Endothelial cell of umbilical vein (primary cell): Measurements from ENCODE around the gene ABTB2. TPM values are rescaled to one million over a fixed set of nuclear protein-coding genes. Genes with fewer than 3 reads are reported as not detected.

ENCODE experiments used
- BruUV-seq: library from RNA; stranded (reverse); fragments of 400-500 nt; replicated peaks from 2 replicates; lab custom pipeline; 2021; lab: Mats Ljungman, UMichigan
- CTCF ChIA-PET: fragments of 300-600, 350-600 bp; sonication (Branson Sonifier 250); formaldehyde crosslinking; loops from one replicate; lab custom pipeline; 2021; ENCODE audit warnings: antibody characterized with exemption, inconsistent platforms; lab: Charles Lee
- POLR2A ChIA-PET: fragments of 300-600, 350-600 bp; sonication (Branson Sonifier 250); formaldehyde crosslinking; loops from one replicate; lab custom pipeline; 2021; ENCODE audit warnings: antibody characterized with exemption, inconsistent platforms; lab: Charles Lee
- DNase-seq: peaks from one replicate; pipeline ENCODE4 v3.0.0-alpha.2; 2011; ENCODE audit warnings: low read depth, low spot score
- FAIRE-seq: peaks from 2 replicates; lab custom pipeline; 2011; peaks lifted over from hg19 to GRCh38; lab: Jason Lieb, UNC
- H2AFZ ChIP-seq: 2 replicates; pipeline ENCODE4 v1.6.0; 2012; ENCODE audit warnings: low read depth, low read length, control low read depth, inconsistent platforms
- H3K27ac ChIP-seq: 2 replicates; pipeline ENCODE4 v1.5.1; 2011; ENCODE audit warnings: low read depth, mild to moderate bottlenecking, control low read depth, low read length, moderate library complexity; ENCODE audit not compliant: insufficient read depth
- H3K27me3 ChIP-seq, 2 experiments: 2 replicates each; pipeline versions ENCODE4 v1.6.0 to v1.6.1; 2011; ENCODE audit warnings: low read length in 2 of 2, mixed read lengths in 1 of 2; ENCODE audit not compliant: control insufficient read depth in 2 of 2, insufficient read depth in 2 of 2
- H3K36me3 ChIP-seq, 2 experiments: 2 replicates in 1 of 2; 3 replicates in 1 of 2; pipeline ENCODE4 v1.5.1; 2011; ENCODE audit warnings: low read length in 2 of 2, mild to moderate bottlenecking in 1 of 2, moderate library complexity in 1 of 2; ENCODE audit not compliant: control insufficient read depth in 2 of 2, insufficient read depth in 2 of 2; ENCODE audit errors: extremely low read depth in 1 of 2
- H3K4me1 ChIP-seq: 3 replicates; pipeline ENCODE4 v1.5.1; 2011; ENCODE audit warnings: mild to moderate bottlenecking, low read length; ENCODE audit not compliant: control insufficient read depth, insufficient read depth; ENCODE audit errors: extremely low read depth
- H3K4me2 ChIP-seq: 2 replicates; pipeline ENCODE4 v1.6.1; 2011; ENCODE audit warnings: low read length, control low read depth, mixed read lengths; ENCODE audit not compliant: insufficient read depth
- H3K4me3 ChIP-seq, 3 experiments: fragments of 200-600 bp in 1 of 3; sonication (generic), shearing (Covaris generic) in 1 of 3; replicated peaks in 1 of 3; 2 replicates each; pipeline ENCODE4 v1.5.1; 2011 to 2016; ENCODE audit warnings: control low read depth in 3 of 3, low read length in 3 of 3, mild to moderate bottlenecking in 2 of 3, inconsistent platforms in 1 of 3, low read depth in 1 of 3, moderate library complexity in 1 of 3; ENCODE audit not compliant: insufficient read depth in 1 of 3
- H3K79me2 ChIP-seq: 2 replicates; pipeline ENCODE4 v1.6.0; 2012; ENCODE audit warnings: low read length, inconsistent platforms; ENCODE audit not compliant: control insufficient read depth, insufficient read depth
- H3K9ac ChIP-seq: replicated peaks from 2 replicates; pipeline ENCODE3; 2011; ENCODE audit warnings: low read length, control low read depth; ENCODE audit not compliant: insufficient read depth; ENCODE audit errors: extremely low read depth
- H3K9me1 ChIP-seq: replicated peaks from 3 replicates; pipeline ENCODE4 v1.6.0; 2011; ENCODE audit warnings: mild to moderate bottlenecking, low read length; ENCODE audit not compliant: control insufficient read depth, insufficient read depth; ENCODE audit errors: extremely low read depth
- H3K9me3 ChIP-seq: replicated peaks from 2 replicates; pipeline ENCODE4 v1.5.1; 2012; ENCODE audit warnings: low read length, inconsistent platforms; ENCODE audit not compliant: control insufficient read depth, insufficient read depth
- H4K20me1 ChIP-seq: replicated peaks from 2 replicates; pipeline ENCODE3; 2011; ENCODE audit warnings: mild to moderate bottlenecking, low read length; ENCODE audit not compliant: control insufficient read depth, insufficient read depth; ENCODE audit errors: extremely low read depth
- CTCF ChIP-seq, 2 donors: IDR thresholded peaks; 1 replicate in 1 of 2; 2 replicates in 1 of 2; pipeline ENCODE4 v1.5.1; 2011; ENCODE audit warnings: low read length in 2 of 2, mild to moderate bottlenecking in 2 of 2, moderate library complexity in 2 of 2, control low read depth in 1 of 2, inconsistent platforms in 1 of 2, low read depth in 1 of 2; ENCODE audit not compliant: insufficient read depth in 1 of 2; ENCODE audit errors: extremely low read depth in 1 of 2
- EZH2 ChIP-seq: IDR thresholded peaks from 2 replicates; pipeline ENCODE4 v1.6.1; 2012; ENCODE audit warnings: borderline replicate concordance, low read depth, mild to moderate bottlenecking, moderate library complexity, low read length, inconsistent platforms; ENCODE audit not compliant: severe bottlenecking
- FOS ChIP-seq: IDR thresholded peaks from 2 replicates; pipeline ENCODE4 v1.6.1; 2011; ENCODE audit warnings: mild to moderate bottlenecking, low read length, moderate library complexity, borderline replicate concordance; ENCODE audit not compliant: insufficient read depth
- GATA2 ChIP-seq: IDR thresholded peaks from 2 replicates; pipeline ENCODE4 v1.7.0; 2011; ENCODE audit warnings: low read depth, mild to moderate bottlenecking, moderate library complexity, mixed read lengths, low read length; ENCODE audit not compliant: insufficient read length, insufficient read depth
- JUN ChIP-seq: IDR thresholded peaks from 2 replicates; pipeline ENCODE4 v1.6.1; 2011; ENCODE audit warnings: borderline replicate concordance, low read depth; ENCODE audit not compliant: insufficient read length, insufficient read depth
- MAX ChIP-seq: IDR thresholded peaks from 2 replicates; pipeline ENCODE4 v1.6.1; 2011; ENCODE audit not compliant: insufficient read depth, insufficient read length
- MYC ChIP-seq: IDR thresholded peaks from one replicate; pipeline ENCODE4 v1.6.1; 2011; ENCODE audit warnings: mild to moderate bottlenecking, low read depth, low read length
- POLR2A ChIP-seq: IDR thresholded peaks from 2 replicates; pipeline ENCODE4 v1.6.1; 2012; ENCODE audit warnings: low read depth, mild to moderate bottlenecking, control low read depth, low read length
- POLR2AphosphoS5 ChIP-seq: IDR thresholded peaks from 2 replicates; pipeline ENCODE4 v1.6.1; 2012; ENCODE audit warnings: low read depth, mild to moderate bottlenecking, control low read depth, low read length, moderate library complexity; ENCODE audit not compliant: insufficient read depth
- dilution Hi-C: fragments of 300-500 bp; cut with MboI; formaldehyde crosslinking; loops from one replicate; pipeline ENCODE4 v1.15.0; 2019; ENCODE audit warnings: low sequenced_read_pairs; ENCODE audit not compliant: extremely low pct_ligation_motif_present
- intact Hi-C: fragments of 100-400 bp; cut with micrococcal nuclease; formaldehyde crosslinking; loops from one replicate; pipeline ENCODE4 v1.10.0; 2022
- polyA plus RNA-seq, 4 experiments: library from polyadenylated mRNA; depleted of rRNA in 3 of 4; stranded (reverse) in 3 of 4; unstranded in 1 of 4; fragments of >200 nt; gene quantifications; 2 replicates each; pipeline versions ENCODE4 v1.2.1 to v1.2.3, GENCODE V29; 2011 to 2012; ENCODE audit warnings: missing spikeins in 1 of 4
- total RNA-seq: library from RNA; stranded (reverse); gene quantifications from 2 replicates; pipeline ENCODE4 v1.2.3, GENCODE V29; 2021

ABTB2 gene
- total and polyA plus RNA-seq, 2 donors (not counting 3 experiments of a cell fraction or from before 2014, with no cell fraction given), result 0.11 to 0.14 TPM

GRCh38 chr11:34161812-34162492 lies 195.9 kb downstream of the ABTB2 start:
- H3K36me3 ChIP-seq, result no peaks in the 10 kb centered on the region
- BruUV-seq, result no TSS peak

GRCh38 chr11:34161361-34161760 lies 196.4 kb downstream of the ABTB2 start:
- BruUV-seq, result no TSS peak
- no peaks in the 10 kb centered on the region for H3K9me1 ChIP-seq
- H3K27me3 ChIP-seq, result no peaks in the 10 kb centered on the region
- TF ChIP-seq JUN, result no peak
- TF ChIP-seq POLR2A, result no peak
- TF ChIP-seq POLR2AphosphoS5, result no peak
- no peak for TF ChIP-seq GATA2
- TF ChIP-seq MAX, result no peak
- no peak for TF ChIP-seq FOS
- TF ChIP-seq MYC, result no peak
- no peak for TF ChIP-seq EZH2
- no peak for TF ChIP-seq CTCF (IDR thresholded peaks at IDR 0.05; ENCODE audit: extremely low read depth in 1 of 2, insufficient read depth in 1 of 2, low read depth in 1 of 2, low read length in 2 of 2)
- no peak overlapping the region for H2AFZ ChIP-seq
- no peaks in the 10 kb centered on the region for H3K4me1 ChIP-seq
- no peak overlapping the region for H3K27ac ChIP-seq
- FAIRE-seq, result no peak
- no peaks in the 10 kb centered on the region for H4K20me1 ChIP-seq
- no peaks in the 10 kb centered on the region for H3K9me3 ChIP-seq
- H3K4me2 ChIP-seq, result no peak overlapping the region
- CTCF ChIA-PET, result interaction anchor here (1.5 kb wide), 1 partner anchor 13 kb away, joined by 8 read pairs; no protein-coding TSS in a partner anchor
- dilution Hi-C loops, result no loop called here
- no peak for DNase-seq
- H3K4me3 ChIP-seq, result no peak overlapping the region
- intact Hi-C loops, result no loop called here
- H3K9ac ChIP-seq, result no peak overlapping the region
- no peaks in the 10 kb centered on the region for H3K36me3 ChIP-seq
- H3K79me2 ChIP-seq, result no peaks in the 10 kb centered on the region
- POLR2A ChIA-PET, result no interaction called here

More at GRCh38 chr11:34161812-34162492, 195.9 kb downstream of the ABTB2 start:
- H3K4me2 ChIP-seq, result no peak overlapping the region
- H3K4me3 ChIP-seq, result no peak overlapping the region
- H4K20me1 ChIP-seq, result no peaks in the 10 kb centered on the region
- no peaks in the 10 kb centered on the region for H3K9me1 ChIP-seq
- DNase-seq (no peak), FAIRE-seq (no peak)
- no peak overlapping the region for H3K9ac ChIP-seq
- dilution Hi-C loops, result no loop called here
- CTCF ChIA-PET, result interaction anchor here (1.5 kb wide), 1 partner anchor 12 kb away, joined by 8 read pairs; no protein-coding TSS in a partner anchor
- no peaks in the 10 kb centered on the region for H3K27me3 ChIP-seq
- intact Hi-C loops, result no loop called here
- POLR2A ChIA-PET, result no interaction called here
- H3K4me1 ChIP-seq, result no peaks in the 10 kb centered on the region
- H3K79me2 ChIP-seq, result no peaks in the 10 kb centered on the region
- TF ChIP-seq FOS (no peak), JUN (no peak), MYC (no peak), EZH2 (no peak)
- no peaks in the 10 kb centered on the region for H3K9me3 ChIP-seq
- no peak overlapping the region for H2AFZ ChIP-seq
- no peak overlapping the region for H3K27ac ChIP-seq
